KBM-7 (cell line): ENCODE measurements around the gene ANKRD29.
"Not testable (repeated sequence)": the region's sequence is repeated elsewhere in the genome, so short reads cannot be mapped to it uniquely, and the experiment has no call there.

Experiments used
- DNase-seq: peaks from one replicate; pipeline ENCODE4 v3.0.0-alpha.2; 2015
- in situ Hi-C: fragments of 300-500 bp; cut with MboI; formaldehyde crosslinking; loops from 2 replicates; pipeline ENCODE4 v1.14.3; 2020; ENCODE audit warnings: low sequenced_read_pairs, low pct_unique_long_range_greater_than_20kb, mixed read lengths

ANKRD29 gene

DNA sequence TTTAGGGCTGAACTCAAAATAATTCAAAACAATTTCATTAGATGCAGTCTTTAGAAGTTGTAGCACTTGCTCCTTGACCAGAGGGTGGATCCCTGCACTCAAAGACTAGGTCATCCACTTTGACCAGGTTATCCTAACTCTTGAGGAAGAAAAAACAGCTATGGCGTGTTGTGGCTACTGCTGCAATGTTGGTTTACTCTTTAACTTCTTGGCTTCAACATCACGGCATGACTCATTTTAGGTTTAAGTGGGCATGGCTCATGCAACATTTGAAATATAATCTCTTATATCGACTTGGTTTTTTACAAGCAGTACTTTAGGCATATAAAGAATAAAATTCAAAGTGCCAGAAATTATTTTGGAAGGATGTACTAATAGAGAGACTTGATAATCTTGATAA is 35.4 kb downstream of the ANKRD29 start:
- in situ Hi-C loops: no loop called here

DNA sequence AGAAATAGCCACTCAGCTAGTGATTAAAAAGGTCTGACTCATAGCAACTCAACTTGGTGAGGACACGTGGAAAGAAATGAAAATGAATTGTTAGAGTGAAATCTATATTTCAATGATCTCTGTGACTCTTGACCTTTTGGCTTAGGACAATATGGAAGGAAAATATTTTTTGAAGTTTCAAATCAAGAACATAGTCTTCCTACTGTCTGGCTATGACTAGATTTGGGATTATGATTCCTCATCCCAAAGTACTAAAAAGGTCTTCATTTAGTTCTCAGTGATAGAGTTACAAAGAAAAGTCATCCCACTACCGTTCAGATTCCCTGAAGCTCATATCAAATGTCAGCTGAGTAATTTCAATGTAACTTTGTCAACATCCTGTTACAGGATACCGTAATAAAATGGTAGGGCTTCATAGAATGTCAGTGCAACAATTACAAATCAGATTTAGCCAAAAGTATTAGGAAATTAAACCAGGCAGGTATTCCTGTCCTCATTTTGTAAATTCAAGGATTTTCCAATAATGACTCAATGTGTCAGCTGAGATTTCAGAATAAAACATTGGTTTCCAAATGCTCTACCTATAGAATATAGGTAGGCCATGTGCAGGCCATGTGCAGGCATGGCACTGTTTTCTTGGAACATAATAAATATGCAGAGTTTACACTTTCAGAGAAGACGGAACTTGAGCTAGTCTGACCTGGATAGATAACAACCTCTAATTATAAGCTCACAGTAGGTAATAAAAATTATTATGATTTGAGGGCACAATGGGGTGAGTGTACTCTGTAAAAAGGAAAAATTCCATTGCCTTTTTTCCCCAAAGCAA is 36.0 kb downstream of the ANKRD29 start:
- in situ Hi-C loops: no loop called here
- DNase-seq: peak; percentile 16

More for the DNA sequence above, 35.4 kb downstream of the ANKRD29 start:
- DNase-seq: peak; percentile 12

DNA sequence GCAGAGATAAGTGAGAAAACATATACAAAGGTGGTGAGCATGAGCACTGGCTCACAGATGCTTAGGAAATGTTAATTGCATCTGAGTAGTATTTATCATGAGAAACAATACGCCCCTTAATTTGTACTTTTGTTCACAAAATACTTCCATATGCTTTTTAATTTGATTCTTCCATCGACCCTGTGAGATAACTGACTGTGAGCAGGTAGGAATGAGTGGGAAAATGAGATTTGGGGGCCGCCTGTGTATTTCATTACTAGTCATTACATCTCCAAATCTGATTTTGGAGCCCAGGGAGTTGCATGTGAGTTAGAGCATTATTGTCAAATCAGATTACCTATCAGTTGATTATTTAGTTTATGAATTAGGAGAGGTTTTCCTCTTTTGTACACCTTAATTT is 39.7 kb downstream of the ANKRD29 start:
- in situ Hi-C loops: no loop called here

DNA sequence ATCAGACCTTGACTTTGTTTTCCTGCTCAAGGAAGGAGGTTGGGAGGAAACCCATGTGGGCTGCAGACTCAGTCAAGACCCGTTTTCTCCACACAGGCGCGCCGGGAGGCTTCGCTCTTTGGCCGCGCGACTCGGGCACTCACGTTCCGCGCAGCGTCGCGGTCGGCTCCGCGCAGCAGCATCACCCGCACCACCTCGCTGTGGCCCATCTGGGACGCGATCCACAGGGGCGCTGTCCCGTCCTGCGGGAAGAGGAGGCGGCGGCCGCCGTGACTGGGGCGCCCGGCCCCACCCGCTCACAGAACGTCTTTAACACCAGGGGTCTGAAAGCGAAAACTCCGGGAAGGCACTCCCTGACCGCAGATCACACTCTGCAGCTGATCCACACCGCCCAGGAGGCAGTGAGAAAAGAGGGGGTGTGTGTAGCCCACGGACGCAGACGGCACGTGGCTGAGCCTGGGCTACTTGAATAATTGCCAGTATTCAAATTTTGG is 43.3 kb downstream of the ANKRD29 start:
- DNase-seq: no peak

More for the DNA sequence above, 39.7 kb downstream of the ANKRD29 start:
- no peak for DNase-seq

DNA sequence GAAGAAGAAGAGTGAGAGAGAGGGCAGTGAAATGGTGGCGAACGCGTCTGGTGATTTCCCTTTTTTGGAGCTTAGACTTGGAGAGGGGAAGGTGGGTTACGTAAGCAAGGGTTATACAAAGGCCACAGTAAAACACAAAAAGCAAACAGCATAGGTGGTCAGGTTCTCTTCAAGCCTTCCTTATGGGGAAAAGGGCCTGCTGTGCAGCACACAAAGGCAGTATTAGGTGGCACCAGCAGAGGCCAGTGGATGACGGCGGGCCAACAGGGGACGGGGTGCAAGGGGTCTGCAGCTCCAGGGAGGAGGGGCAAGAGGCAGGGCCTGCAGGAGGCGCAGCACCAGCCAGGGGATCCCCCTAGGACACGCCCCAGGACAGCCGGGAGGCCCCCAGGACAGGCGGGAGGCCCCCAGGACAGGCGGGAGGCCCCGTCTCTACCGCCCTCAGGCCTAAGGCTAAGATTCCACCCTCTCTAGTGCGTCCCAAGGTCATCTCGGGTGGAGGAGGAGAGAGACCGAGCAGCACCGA is 43.8 kb downstream of the ANKRD29 start:
- in situ Hi-C loops: no loop called here
- DNase-seq: peak; percentile 32

More for the DNA sequence above, 43.3 kb downstream of the ANKRD29 start:
- in situ Hi-C loops: no loop called here

DNA sequence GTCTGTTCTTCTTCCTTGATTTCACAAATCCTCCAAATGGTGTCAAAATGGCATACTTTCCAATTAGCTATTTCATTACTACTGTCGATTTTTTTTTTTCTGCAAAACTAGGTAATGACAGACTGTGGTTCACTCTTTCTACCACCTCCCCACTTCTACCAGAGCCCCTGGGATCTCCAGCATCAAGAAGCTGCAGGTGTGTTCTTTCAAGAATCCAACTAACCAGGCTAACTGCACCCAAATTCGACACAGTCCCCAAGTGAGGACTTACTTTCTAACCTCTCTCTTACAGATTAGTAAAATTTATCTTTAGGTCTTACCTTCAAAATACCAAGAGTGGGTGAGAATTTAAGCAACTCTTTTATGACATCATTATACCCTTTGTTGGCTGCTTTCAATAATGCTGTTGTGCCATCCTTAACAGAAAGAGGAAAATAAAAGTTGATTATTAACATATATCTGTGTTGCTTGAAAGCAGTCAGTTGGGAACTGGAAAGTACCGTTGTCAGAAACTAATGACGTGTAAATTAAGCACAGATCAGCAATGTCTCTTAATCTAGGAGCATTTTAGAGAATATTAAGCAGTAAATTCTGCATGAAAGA is 45.2 kb downstream of the ANKRD29 start:
- in situ Hi-C loops: no loop called here

DNA sequence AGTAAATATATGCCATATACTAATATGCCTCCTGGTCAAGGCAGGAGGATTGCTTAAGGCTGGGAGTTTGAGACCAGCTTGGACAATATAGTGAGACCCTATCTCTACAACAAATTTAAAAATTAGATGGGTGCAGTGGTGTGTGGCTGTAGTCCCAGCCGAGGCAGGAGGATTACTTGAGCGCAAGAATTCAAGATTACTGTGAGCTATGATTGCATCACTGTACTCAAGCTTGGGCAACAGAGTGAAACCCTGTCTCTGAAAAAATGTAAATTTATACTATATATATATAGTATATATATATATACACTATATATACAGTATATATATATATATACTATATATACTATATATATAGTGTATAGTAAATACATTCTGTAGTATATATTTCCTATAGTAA is 46.5 kb downstream of the ANKRD29 start:
- in situ Hi-C loops: no loop called here
- DNase-seq: no peak

More for the DNA sequence above, 45.2 kb downstream of the ANKRD29 start:
- DNase-seq: no peak

DNA sequence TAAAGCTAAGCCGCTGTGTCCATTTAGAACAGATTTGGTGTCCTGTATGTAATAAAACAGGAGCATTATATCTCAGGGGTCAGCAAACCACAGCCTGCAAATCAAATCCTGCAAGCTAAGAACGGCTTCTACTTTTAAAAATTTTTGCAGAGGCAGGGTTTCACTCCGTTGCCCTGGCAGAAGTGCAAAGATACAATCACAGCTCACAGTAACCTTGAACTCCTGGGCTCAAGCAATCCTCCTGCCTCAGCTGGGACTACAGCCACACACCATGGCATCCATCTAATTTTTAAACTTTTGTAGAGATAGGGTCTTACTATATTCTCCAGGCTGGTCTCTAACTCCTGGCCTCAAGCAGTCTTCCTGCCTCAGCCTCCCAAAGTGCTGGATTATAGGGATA is 47.8 kb downstream of the ANKRD29 start:
- no peak for DNase-seq
- in situ Hi-C loops: no loop called here

DNA sequence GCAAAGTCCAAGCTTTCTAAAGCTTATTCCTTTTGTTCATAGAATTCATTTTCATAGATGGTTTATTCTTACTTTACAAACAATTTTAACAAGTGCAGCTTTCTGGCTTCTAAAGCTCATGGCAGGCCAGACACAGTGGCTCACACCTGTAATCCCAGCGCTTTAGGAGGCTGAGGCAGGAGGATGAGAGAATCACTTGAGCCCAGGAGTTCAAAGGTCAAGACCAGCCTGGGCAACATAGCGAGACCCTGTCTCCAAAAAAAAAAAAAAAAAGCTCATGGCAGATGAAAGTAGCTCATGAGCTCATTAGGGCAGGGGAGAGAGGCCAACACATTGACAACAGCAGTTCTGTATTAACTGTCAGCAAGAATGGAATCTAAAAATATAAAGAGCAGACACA is 48.3 kb downstream of the ANKRD29 start:
- in situ Hi-C loops: no loop called here
- DNase-seq: no peak

DNA sequence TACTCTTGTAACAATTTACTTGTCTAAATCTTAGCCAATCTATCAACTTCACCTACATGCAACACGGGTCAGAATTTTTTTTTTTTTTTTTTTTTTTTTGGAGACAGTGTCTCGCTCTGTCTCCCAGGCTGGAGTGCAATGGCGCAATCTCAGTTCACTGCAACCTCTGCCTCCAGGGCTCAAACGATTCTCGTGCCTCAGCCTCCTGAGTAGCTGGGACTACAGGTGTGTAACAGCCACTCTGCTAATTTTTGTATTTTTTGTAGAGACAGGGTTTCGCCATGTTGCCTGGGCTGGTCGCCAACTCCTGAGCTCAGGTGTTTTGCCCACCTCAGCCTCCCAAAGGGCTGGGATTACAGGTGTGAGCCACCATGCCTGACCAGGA is 49.6 kb downstream of the ANKRD29 start:
- DNase-seq, in situ Hi-C loops: not testable (repeated sequence)

DNA sequence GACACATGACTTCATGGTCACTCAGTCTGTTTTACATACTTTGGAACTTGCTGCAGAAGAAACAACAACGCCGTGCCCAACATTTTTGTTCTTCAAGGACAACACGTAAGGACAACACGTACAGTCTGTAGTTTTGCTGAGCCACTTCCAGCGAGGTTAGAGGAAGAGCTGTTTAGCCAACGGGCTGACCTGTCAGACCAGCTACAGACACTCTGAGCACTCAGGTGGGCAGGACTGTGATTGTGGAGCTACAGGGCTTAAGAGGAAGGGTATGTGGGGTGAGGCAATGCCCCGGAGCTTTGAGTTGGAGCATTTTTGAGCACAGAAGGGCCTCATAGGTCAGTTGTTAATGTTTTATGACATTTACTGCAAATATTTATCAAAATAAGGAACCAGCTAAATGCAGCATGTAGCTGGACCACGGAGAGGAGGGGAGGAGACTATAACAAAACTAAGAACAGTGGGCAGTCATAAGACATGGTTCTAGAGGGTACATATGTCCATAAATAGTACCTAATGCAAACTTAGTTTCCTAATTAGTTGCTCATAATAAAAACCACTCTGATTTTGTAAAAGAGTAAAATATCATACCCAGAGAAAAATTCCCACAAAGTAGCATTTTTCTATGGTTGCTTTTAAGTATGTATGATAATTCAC is 50.1 kb downstream of the ANKRD29 start:
- in situ Hi-C loops: no loop called here

DNA sequence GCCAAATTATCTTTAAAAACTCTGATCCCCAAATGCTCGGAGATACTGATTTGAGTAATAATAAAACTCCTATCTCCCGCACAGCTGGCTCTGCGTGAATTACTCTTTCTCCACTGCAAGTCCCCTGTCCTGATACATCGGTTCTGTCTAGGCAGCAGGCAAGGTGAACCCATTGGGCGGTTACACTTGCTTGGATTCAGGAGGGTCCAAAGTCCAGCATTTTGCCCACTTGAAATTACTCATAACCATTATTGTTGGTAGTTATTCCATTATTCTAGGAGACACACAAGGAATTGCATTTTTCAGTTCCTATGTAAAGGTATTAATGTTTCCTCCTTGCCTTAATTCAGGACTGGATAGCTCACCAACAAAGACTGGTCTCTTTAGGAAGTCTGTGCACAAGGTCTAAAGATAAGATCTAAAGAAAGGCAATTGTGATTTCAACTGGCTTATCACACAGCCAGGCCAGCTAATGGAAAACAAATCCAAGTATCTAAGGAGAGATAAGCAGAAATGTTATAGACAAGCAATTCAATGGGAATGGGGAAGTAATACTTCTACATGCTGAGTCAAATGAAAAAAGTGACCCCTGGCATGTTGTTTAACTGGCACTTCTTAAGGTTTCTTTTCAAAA is 53.2 kb downstream of the ANKRD29 start:
- in situ Hi-C loops: no loop called here

More for the DNA sequence above, 50.1 kb downstream of the ANKRD29 start:
- DNase-seq: no peak

DNA sequence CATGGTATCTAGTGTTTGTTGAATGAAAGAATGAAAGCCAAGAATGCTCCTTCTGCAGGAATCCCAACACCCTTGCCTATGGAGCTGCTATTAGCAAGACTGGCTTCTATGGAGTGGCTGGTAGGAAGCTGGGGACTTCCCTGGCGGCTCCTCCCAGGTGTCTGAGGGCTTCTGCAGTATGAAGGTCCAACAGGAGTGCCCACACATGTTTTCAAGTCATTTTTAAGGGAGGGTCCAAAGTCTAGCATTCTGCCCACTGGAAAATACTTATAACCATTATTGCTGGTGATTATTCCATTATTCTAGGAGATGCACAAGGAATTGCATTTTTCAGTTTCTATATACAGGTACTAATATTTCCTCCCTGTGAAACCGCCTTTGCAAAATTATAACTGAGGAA is 54.5 kb downstream of the ANKRD29 start:
- DNase-seq: no peak
- in situ Hi-C loops: no loop called here

More for the DNA sequence above, 53.2 kb downstream of the ANKRD29 start:
- DNase-seq: peak; percentile 37

DNA sequence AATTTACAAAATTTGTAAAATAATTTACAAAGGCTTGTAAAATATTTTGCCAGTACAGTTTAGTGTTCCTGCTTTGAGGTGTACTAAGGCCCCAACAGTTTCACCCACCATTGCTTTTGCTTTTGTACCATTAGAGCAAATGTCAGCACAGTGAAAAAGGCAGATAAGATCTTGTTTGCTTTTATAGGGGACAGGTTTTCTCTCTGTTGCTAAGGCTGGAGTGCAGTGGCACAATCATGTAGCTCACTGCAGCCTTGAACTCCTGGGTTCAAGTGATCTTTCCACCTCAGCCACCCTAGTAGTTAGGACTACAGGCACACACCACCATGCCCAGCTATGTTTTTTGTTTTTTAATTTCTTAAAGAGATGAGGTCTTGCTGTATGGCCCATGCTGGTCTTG is 56.8 kb downstream of the ANKRD29 start:
- no peak for DNase-seq
- in situ Hi-C loops: no loop called here

DNA sequence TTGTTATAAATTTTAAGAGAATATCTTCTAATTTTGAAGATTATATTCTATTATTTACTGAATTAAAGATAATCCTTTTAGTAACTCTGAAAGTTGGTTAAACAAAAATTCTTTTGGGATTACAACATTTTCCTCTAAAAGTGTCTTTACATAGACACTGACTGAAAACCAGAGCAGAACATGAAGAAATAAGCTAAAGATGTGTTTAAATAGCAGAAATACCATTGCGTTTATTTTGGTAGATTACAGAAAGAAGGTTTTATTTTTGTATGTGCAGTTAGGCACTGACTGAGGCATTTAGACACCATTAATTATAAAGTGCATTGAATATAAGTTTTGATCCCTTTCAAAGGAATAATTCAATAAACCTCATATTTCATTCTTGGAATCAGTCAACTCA is 62.9 kb downstream of the ANKRD29 start:
- in situ Hi-C loops: no loop called here
- DNase-seq: no peak

DNA sequence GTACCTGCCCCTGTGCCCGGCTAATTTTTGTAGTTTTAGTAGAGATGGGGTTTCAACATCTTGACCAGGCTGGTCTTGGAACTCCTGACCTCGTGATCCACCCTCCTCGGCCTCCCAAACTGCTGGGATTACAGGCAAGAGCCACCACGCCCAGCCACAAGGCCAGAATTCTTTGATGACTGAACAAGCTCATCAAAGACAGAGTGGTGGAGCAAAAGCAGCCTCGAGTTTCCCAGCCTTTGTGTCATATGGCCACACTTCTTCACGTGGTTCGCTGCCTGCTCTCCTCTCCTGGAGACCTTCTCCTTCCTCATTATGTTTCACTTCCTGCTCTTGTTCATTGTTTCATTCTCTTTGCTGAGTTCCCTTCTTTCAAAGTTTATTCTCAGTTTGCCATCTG is 66.5 kb downstream of the ANKRD29 start:
- in situ Hi-C loops: no loop called here
- DNase-seq: no peak

DNA sequence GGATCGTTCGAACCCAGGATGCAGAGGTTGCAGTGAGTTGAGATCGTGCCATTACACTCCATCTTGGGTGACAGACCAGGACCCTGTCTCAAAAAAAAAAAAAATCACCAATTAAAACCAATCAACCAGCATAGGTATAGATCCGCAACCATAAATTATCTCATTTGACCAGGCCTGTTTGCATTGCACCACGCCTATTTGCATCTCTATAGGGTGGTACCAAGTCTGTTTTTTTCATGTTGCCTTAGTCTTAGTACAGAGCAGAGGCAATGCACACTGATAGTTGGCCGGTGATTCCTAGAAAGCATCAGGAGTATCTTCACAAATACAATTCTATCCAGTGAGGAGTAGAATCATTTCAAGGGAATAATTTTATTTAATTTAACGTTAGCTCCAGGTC is 67.1 kb downstream of the ANKRD29 start:
- DNase-seq: no peak
- in situ Hi-C loops: no loop called here

DNA sequence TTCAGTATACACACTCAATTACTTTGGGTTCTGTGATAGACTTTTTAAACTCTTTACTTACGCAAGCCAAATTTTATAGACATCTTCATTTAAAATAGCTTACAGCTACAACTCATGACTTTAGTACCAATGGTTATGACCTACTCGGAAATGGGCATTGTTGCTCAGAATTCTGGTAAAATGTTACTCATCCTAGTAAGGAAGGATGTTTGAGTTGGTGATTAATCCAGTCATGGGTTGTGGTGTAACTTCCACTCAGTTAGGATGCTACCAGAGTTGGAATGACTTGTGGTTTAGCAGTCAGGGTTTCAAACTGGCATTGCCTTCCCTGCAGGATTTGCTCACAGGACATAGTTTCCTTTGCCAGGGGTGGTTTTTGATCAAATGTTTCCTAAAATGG is 69.0 kb downstream of the ANKRD29 start:
- in situ Hi-C loops: no loop called here
- DNase-seq: no peak

DNA sequence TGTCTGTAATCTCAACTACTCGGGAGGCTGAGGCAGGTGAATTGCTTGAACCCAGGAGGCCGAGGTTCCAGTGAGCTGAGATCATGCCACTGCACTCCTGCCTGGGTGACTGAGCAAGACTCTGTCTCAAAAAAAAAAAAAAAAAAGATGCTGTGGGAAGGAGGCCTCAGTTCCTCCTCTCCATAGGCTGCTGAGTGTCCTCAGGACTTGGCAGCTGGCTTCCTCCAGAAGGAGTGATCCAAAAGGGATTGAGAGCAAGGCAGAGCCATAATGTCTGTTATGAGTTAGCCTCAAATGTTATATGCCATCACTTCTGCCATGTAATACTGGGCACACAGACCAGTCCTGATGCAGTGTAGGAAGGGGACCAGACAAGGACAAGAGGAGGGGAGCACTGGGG is 69.8 kb downstream of the ANKRD29 start:
- in situ Hi-C loops: no loop called here

More for the DNA sequence above, 69.8 kb downstream of the ANKRD29 start:
- DNase-seq: no peak
